ENCODE data around the gene SLC22A17.
"Not testable (repeated sequence)": the region's sequence is repeated elsewhere in the genome, so short reads cannot be mapped to it uniquely, and the experiment has no call there.

Gene SLC22A17

GRCh38 chr14:23327947-23328744 lies 24.5 kb downstream of the SLC22A17 start:
- DNase-seq = peak; percentile 58

- no peak for DNase-seq
Observed at GRCh38 chr14:23326491-23327332, 26.0 kb downstream of the SLC22A17 start.

- not testable (repeated sequence) for DNase-seq
Observed at GRCh38 chr14:23325746-23326145, 26.9 kb downstream of the SLC22A17 start.

GRCh38 chr14:23324993-23325392 lies 27.7 kb downstream of the SLC22A17 start:
- no peak for DNase-seq

GRCh38 chr14:23324455-23324846 lies 28.2 kb downstream of the SLC22A17 start:
- DNase-seq = no peak

- DNase-seq = no peak
Observed at GRCh38 chr14:23323838-23324454, 28.7 kb downstream of the SLC22A17 start.

GRCh38 chr14:23322568-23323517 lies 29.8 kb downstream of the SLC22A17 start:
- DNase-seq = no peak

- DNase-seq = peak; percentile 48
Observed at GRCh38 chr14:23321572-23322547, 30.8 kb downstream of the SLC22A17 start.

- DNase-seq = peak; percentile 95
Observed at GRCh38 chr14:23320584-23321571, 31.8 kb downstream of the SLC22A17 start, which contains the start of gene PABPN1. PABPN1 (plus strand) TSS chr14:23321457; CDS start chr14:23321470, 13 bp downstream.

- DNase-seq = no peak
Observed at GRCh38 chr14:23319746-23320583, 32.7 kb downstream of the SLC22A17 start.

- no peak for DNase-seq
Observed at GRCh38 chr14:23316300-23316699, 36.4 kb downstream of the SLC22A17 start.

GRCh38 chr14:23310546-23310945 lies 42.1 kb downstream of the SLC22A17 start:
- no peak for DNase-seq

GRCh38 chr14:23308721-23309445 lies 43.8 kb downstream of the SLC22A17 start:
- no peak for DNase-seq

- no peak for DNase-seq
Observed at GRCh38 chr14:23307687-23308644, 44.7 kb downstream of the SLC22A17 start.

GRCh38 chr14:23307146-23307530 lies 45.5 kb downstream of the SLC22A17 start:
- no peak for DNase-seq

GRCh38 chr14:23306412-23307145 lies 46.1 kb downstream of the SLC22A17 start, which contains the start of gene BCL2L2:
BCL2L2 (plus strand) TSS chr14:23306833; CDS start chr14:23307768, 935 bp downstream.
- no peak for DNase-seq
